Nephron (organoid): ENCODE results near the gene CNTNAP5.
A peak's percentile ranks its signal among the peaks of the same experiment; 100 is the strongest.

Source experiments
- H3K27ac Mint-ChIP-seq, 3 experiments: 2 replicates each; pipeline ENCODE4 v1.8.0; 2020; ENCODE audit warnings: mixed read lengths in 3 of 3, mild to moderate bottlenecking in 2 of 3, moderate library complexity in 1 of 3
- H3K27me3 Mint-ChIP-seq: 2 replicates; pipeline ENCODE4 v1.8.0; 2021; ENCODE audit warnings: low read depth, mild to moderate bottlenecking, moderate library complexity, mixed read lengths
- H3K36me3 Mint-ChIP-seq: 2 replicates; pipeline ENCODE4 v1.8.0; 2020; ENCODE audit warnings: low read depth, mixed read lengths
- H3K4me1 Mint-ChIP-seq: 2 replicates; pipeline ENCODE4 v1.8.0; 2020; ENCODE audit warnings: mixed read lengths
- H3K4me3 Mint-ChIP-seq, 3 experiments: 2 replicates each; pipeline ENCODE4 v1.8.0; 2020; ENCODE audit warnings: mild to moderate bottlenecking in 3 of 3, mixed read lengths in 3 of 3, moderate library complexity in 2 of 3
- H3K9me3 Mint-ChIP-seq: 2 replicates; pipeline ENCODE4 v1.8.0; 2020; ENCODE audit warnings: mixed read lengths
- TF ChIP-seq, protein P1 (sequence below), 3 experiments: fragments of 200-600 bp; sonication (generic); IDR thresholded peaks; one replicate each; pipeline ENCODE4 v1.5.0; 2021; ENCODE audit warnings: antibody characterized with exemption in 3 of 3; ENCODE audit not compliant: unreplicated experiment in 3 of 3

Gene CNTNAP5

DNA sequence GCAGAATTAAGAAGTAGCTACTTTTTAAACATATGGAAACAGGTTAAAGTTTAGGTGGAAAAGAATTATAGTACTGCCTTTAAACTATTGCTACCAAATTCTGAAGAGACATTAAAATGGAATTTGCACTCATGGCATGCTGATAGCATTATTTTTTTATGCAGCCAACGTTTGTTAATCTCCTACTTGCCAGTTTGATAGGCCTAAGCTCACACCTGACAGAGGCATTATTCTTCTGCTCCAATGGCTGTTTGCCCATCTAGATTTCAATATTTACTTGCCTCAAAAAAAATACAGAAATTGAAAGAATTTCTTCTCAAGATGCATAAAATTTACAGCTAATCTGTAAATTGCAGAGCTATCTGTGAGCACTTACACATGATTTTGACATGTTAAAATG is 849.6 kb downstream of the CNTNAP5 start:
- H3K27me3 Mint-ChIP-seq, result peaks cover 2% of the 10 kb centered on the region
- H3K4me3 Mint-ChIP-seq, result no peak overlapping the region
- H3K36me3 Mint-ChIP-seq, result no peaks in the 10 kb centered on the region
- H3K9me3 Mint-ChIP-seq, result no peaks in the 10 kb centered on the region
- TF ChIP-seq, protein P1, sequence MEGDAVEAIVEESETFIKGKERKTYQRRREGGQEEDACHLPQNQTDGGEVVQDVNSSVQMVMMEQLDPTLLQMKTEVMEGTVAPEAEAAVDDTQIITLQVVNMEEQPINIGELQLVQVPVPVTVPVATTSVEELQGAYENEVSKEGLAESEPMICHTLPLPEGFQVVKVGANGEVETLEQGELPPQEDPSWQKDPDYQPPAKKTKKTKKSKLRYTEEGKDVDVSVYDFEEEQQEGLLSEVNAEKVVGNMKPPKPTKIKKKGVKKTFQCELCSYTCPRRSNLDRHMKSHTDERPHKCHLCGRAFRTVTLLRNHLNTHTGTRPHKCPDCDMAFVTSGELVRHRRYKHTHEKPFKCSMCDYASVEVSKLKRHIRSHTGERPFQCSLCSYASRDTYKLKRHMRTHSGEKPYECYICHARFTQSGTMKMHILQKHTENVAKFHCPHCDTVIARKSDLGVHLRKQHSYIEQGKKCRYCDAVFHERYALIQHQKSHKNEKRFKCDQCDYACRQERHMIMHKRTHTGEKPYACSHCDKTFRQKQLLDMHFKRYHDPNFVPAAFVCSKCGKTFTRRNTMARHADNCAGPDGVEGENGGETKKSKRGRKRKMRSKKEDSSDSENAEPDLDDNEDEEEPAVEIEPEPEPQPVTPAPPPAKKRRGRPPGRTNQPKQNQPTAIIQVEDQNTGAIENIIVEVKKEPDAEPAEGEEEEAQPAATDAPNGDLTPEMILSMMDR (IDR thresholded peaks at IDR 0.05; ENCODE audit: unreplicated experiment in 3 of 3), result no peak
- peaks cover 25% of the 10 kb centered on the region for H3K4me1 Mint-ChIP-seq
- H3K27ac Mint-ChIP-seq, result no peak overlapping the region

GRCh38 chr2:124875627-124876244 is 850.6 kb downstream of the CNTNAP5 start:
- H3K27me3 Mint-ChIP-seq, result peaks cover 5% of the 10 kb centered on the region
- H3K9me3 Mint-ChIP-seq, result no peaks in the 10 kb centered on the region
- H3K36me3 Mint-ChIP-seq, result no peaks in the 10 kb centered on the region
- TF ChIP-seq, protein P1 (IDR thresholded peaks at IDR 0.05; ENCODE audit: unreplicated experiment in 3 of 3), result no peak
- peaks cover 25% of the 10 kb centered on the region for H3K4me1 Mint-ChIP-seq
- H3K27ac Mint-ChIP-seq, result no peak overlapping the region
- no peak overlapping the region for H3K4me3 Mint-ChIP-seq

- peak overlapping the region in 1 of 3 experiments; percentile 59 for H3K27ac Mint-ChIP-seq
- no peak overlapping the region for H3K4me3 Mint-ChIP-seq
- TF ChIP-seq, protein P1 (IDR thresholded peaks at IDR 0.05; ENCODE audit: unreplicated experiment in 3 of 3), result no peak
- H3K36me3 Mint-ChIP-seq, result no peaks in the 10 kb centered on the region
- no peaks in the 10 kb centered on the region for H3K9me3 Mint-ChIP-seq
- H3K4me1 Mint-ChIP-seq, result peaks cover 25% of the 10 kb centered on the region
- peaks cover 5% of the 10 kb centered on the region for H3K27me3 Mint-ChIP-seq
Measured at GRCh38 chr2:124877141-124877577, 852.1 kb downstream of the CNTNAP5 start.

DNA sequence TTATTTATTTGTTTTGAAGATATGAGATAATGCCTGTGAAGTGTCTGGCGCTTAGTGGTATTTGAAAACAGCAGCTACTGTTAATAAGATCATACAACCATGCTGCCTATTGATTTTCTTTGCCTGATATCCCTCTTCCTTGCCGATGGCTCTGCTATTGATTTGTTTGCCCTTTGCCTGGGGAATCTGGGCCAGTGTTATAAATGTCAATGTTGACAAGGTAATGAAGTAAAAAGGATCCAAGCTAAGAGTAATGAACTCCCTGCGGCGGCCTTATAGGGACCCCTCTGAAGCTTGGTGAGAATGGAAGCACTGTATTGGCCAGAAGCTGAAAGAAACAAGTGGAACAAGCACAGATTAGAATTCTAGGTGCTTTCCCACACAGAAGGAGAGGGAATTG is 854.6 kb downstream of the CNTNAP5 start:
- no peak overlapping the region for H3K4me3 Mint-ChIP-seq
- H3K36me3 Mint-ChIP-seq, result no peaks in the 10 kb centered on the region
- no peak overlapping the region for H3K27ac Mint-ChIP-seq
- H3K4me1 Mint-ChIP-seq, result peaks cover 9% of the 10 kb centered on the region
- TF ChIP-seq, protein P1 (IDR thresholded peaks at IDR 0.05; ENCODE audit: unreplicated experiment in 3 of 3), result no peak
- peaks cover 3% of the 10 kb centered on the region for H3K9me3 Mint-ChIP-seq
- peaks cover 5% of the 10 kb centered on the region for H3K27me3 Mint-ChIP-seq

GRCh38 chr2:124880995-124881394 is 855.9 kb downstream of the CNTNAP5 start:
- Mint-ChIP-seq H3K36me3 (no peaks in the 10 kb centered on the region), H3K27ac (no peak overlapping the region), H3K4me3 (no peak overlapping the region), H3K4me1 (peaks cover 9% of the 10 kb centered on the region), H3K9me3 (peaks cover 3% of the 10 kb centered on the region), H3K27me3 (peaks cover 5% of the 10 kb centered on the region)
- TF ChIP-seq, protein P1 (IDR thresholded peaks at IDR 0.05; ENCODE audit: unreplicated experiment in 3 of 3), result no peak

- Mint-ChIP-seq H3K36me3 (no peaks in the 10 kb centered on the region), H3K27me3 (peaks cover 5% of the 10 kb centered on the region), H3K4me1 (no peaks in the 10 kb centered on the region)
Measured at GRCh38 chr2:124882423-124882822, 857.3 kb downstream of the CNTNAP5 start.

More at GRCh38 chr2:124882423-124882822, 857.3 kb downstream of the CNTNAP5 start:
- Mint-ChIP-seq H3K27ac (no peak overlapping the region), H3K9me3 (peaks cover 3% of the 10 kb centered on the region), H3K4me3 (no peak overlapping the region)
- TF ChIP-seq, protein P1 (IDR thresholded peaks at IDR 0.05; ENCODE audit: unreplicated experiment in 3 of 3), result no peak
